ENCODE results near the gene ZCRB1. TPM values are rescaled to one million over a fixed set of nuclear protein-coding genes. Genes with fewer than 3 reads are reported as not detected.

ZCRB1 gene
- total RNA-seq, 6 experiments from 2014 or later = 54.0 to 71.8 (median 64.6) TPM

DNA sequence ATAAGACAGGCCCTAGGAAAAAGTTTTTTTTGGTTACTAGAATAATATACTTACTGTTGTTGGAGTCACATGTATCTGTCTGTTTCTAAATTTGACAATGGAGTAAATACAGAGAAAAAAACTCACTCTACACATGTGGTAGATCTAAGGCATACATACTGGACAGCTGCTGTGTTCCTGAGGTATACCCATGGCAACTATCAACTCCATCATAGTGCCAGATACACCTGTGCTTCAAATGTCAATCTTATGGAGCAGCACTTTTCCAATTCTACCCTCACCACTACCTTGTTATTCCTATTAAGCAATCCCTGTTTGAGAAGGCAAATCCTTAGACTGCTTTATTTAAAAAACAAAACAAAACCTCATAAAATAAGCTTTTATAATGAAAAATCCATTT, 3.3 kb downstream of the ZCRB1 start:
- no peak overlapping the region for H3K27ac Mint-ChIP-seq
- no peaks in the 10 kb centered on the region for H3K9me3 Mint-ChIP-seq
- peaks cover 25% of the 10 kb centered on the region for H3K4me1 Mint-ChIP-seq (ENCODE audit: low read depth)
- no peak for DNase-seq
- peaks cover 13% of the 10 kb centered on the region for H3K36me3 Mint-ChIP-seq (ENCODE audit: low read depth)
- TF ChIP-seq, protein P1, sequence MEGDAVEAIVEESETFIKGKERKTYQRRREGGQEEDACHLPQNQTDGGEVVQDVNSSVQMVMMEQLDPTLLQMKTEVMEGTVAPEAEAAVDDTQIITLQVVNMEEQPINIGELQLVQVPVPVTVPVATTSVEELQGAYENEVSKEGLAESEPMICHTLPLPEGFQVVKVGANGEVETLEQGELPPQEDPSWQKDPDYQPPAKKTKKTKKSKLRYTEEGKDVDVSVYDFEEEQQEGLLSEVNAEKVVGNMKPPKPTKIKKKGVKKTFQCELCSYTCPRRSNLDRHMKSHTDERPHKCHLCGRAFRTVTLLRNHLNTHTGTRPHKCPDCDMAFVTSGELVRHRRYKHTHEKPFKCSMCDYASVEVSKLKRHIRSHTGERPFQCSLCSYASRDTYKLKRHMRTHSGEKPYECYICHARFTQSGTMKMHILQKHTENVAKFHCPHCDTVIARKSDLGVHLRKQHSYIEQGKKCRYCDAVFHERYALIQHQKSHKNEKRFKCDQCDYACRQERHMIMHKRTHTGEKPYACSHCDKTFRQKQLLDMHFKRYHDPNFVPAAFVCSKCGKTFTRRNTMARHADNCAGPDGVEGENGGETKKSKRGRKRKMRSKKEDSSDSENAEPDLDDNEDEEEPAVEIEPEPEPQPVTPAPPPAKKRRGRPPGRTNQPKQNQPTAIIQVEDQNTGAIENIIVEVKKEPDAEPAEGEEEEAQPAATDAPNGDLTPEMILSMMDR (IDR thresholded peaks at IDR 0.05) = no peak
- H3K4me3 Mint-ChIP-seq = no peak overlapping the region
- no peaks in the 10 kb centered on the region; the same call in none of the 2 replicates for H3K27me3 Mint-ChIP-seq (ENCODE audit: insufficient read depth)

DNA sequence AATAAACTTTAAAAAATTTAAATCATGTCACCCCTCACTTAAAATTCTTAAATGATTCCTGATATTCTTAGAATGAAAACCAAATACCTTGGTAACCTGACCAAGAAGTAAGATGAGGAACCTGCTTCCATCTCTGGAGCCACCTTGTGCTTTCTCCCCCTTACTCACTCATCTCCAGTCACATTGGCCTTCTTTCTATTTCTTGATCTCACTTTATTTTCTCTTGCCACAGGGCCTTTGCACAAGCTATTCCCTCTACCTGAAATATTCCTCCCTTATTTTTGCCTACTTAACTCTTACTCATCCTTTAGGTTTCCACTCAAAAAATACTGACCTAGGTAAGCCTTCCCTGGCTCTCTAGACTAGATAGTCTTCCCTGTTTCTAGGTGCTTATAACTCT, 5.1 kb downstream of the ZCRB1 start:
- no peaks in the 10 kb centered on the region; the same call in none of the 2 replicates for H3K27me3 Mint-ChIP-seq (ENCODE audit: insufficient read depth)
- peaks cover 17% of the 10 kb centered on the region for H3K4me1 Mint-ChIP-seq (ENCODE audit: low read depth)
- H3K27ac Mint-ChIP-seq = no peak overlapping the region
- no peak for DNase-seq
- H3K4me3 Mint-ChIP-seq = no peak overlapping the region
- peaks cover 12% of the 10 kb centered on the region for H3K36me3 Mint-ChIP-seq (ENCODE audit: low read depth)
- no peaks in the 10 kb centered on the region for H3K9me3 Mint-ChIP-seq
- TF ChIP-seq, protein P1 (IDR thresholded peaks at IDR 0.05) = no peak

DNA sequence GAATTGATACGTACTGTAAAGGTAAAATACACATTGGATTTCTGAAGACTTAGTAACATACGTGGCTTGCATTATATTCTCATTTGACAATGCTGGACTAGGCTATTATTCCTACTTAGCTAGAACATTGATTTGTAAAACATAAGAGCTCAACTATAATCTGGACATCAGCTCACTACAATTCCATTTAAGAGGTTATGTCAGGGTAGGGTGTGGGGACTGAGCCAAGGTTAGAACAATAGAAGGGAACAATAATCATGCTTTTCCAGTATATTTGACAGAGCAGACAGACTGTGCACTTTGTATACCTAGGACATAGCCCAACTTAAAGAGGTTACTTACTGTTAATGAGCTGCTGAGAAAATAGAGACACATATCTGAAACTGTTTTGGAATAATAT, 10.8 kb downstream of the ZCRB1 start:
- peaks cover 8% of the 10 kb centered on the region for H3K36me3 Mint-ChIP-seq (ENCODE audit: low read depth)
- H3K4me3 Mint-ChIP-seq = no peak overlapping the region
- H3K27me3 Mint-ChIP-seq (ENCODE audit: insufficient read depth) = no peaks in the 10 kb centered on the region; the same call in none of the 2 replicates
- DNase-seq = no peak
- H3K27ac Mint-ChIP-seq = no peak overlapping the region
- TF ChIP-seq, protein P1 (IDR thresholded peaks at IDR 0.05) = no peak
- no peaks in the 10 kb centered on the region for H3K9me3 Mint-ChIP-seq
- peaks cover 7% of the 10 kb centered on the region; the same call in 1 of the 2 replicates for H3K4me1 Mint-ChIP-seq (ENCODE audit: low read depth)

DNA sequence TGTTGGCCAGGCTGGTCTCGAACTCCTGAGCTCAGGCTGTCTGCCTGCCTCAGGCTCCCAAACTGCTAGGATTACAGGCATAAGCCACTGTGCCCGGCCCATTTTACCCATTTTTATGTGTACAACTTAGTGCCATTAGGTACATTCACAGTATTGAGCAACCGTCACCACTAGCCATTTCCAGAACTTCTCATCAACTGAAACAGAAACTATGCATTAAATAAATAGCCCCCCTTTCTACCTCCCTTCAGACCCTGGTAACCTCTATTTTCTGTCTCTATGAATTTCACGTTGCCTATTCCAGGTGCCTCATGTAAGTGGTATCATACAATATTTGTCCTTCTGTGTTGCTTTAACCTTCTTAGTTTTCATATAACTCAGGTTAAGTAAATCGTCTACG, 15.9 kb downstream of the ZCRB1 start:
- Mint-ChIP-seq H3K27ac (no peak overlapping the region), H3K4me1 (ENCODE audit: low read depth) (no peaks in the 10 kb centered on the region; the same call in 1 of the 2 replicates), H3K36me3 (ENCODE audit: low read depth) (peaks cover 8% of the 10 kb centered on the region), H3K4me3 (no peak overlapping the region), H3K27me3 (ENCODE audit: insufficient read depth) (no peaks in the 10 kb centered on the region; the same call in none of the 2 replicates), H3K9me3 (no peaks in the 10 kb centered on the region)
- TF ChIP-seq, protein P1 (IDR thresholded peaks at IDR 0.05) = no peak
- no peak for DNase-seq

DNA sequence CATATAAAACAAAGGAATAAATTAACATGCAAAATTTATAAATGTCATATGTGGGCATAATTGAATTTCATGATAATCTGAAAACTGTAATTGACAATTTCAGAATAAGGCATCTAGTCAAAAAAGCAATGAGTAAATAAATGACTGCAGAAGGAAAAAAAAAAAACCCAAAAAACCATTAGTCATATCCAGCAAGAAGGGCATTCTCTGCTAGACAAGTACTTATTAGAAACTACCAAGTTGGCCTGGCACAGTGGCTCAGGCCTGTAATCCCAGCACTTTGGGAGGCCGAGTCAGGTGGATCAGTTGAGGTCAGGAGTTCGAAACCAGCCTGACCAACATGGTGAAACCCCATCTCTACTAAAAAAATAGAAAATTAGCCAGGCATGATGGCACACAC, 17.5 kb downstream of the ZCRB1 start:
- Mint-ChIP-seq H3K36me3 (ENCODE audit: low read depth) (peaks cover 5% of the 10 kb centered on the region), H3K4me3 (no peak overlapping the region), H3K4me1 (ENCODE audit: low read depth) (no peaks in the 10 kb centered on the region; the same call in 1 of the 2 replicates), H3K27ac (no peak overlapping the region), H3K9me3 (no peaks in the 10 kb centered on the region), H3K27me3 (ENCODE audit: insufficient read depth) (no peaks in the 10 kb centered on the region; the same call in none of the 2 replicates)
- DNase-seq = no peak
- TF ChIP-seq, protein P1 (IDR thresholded peaks at IDR 0.05) = no peak

DNA sequence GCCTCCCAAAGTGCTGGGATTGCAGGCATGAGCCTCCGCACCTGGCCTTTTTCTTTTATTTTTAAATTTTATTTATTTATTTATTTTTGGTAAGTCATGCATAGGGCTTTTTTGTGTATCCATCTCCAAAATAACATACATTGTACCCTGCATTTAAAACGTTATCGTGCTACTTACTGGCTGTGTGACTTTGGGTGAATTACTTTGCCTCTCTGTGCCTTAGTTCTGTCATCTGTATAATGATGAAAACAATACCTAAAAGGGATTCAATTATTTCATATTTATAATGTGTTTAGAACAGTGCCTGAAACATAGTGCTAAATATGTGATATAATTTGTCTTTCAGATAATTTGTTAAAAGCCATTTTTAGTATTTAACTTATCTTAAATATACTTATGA, 19.6 kb downstream of the ZCRB1 start:
- H3K27me3 Mint-ChIP-seq (ENCODE audit: insufficient read depth) = peaks cover 6% of the 10 kb centered on the region
- H3K27ac Mint-ChIP-seq = no peak overlapping the region
- TF ChIP-seq, protein P1 (IDR thresholded peaks at IDR 0.05) = no peak
- DNase-seq = no peak
- no peaks in the 10 kb centered on the region for H3K36me3 Mint-ChIP-seq (ENCODE audit: low read depth)
- no peaks in the 10 kb centered on the region for H3K4me1 Mint-ChIP-seq (ENCODE audit: low read depth)
- H3K9me3 Mint-ChIP-seq = no peaks in the 10 kb centered on the region
- H3K4me3 Mint-ChIP-seq = no peak overlapping the region
